IMR-90 (cell line): Measurements from ENCODE around the gene CHRNA5.

Source experiments
- BHLHE40 ChIP-seq: fragments of 150-350 bp; IDR thresholded peaks from 2 replicates; pipeline ENCODE4 v1.6.1; 2016; ENCODE audit warnings: mild to moderate bottlenecking, low read depth, low read length
- CTCF ChIP-seq: conservative IDR thresholded peaks from 2 replicates; pipeline ENCODE4 v1.5.1; 2012; ENCODE audit warnings: mild to moderate bottlenecking, low read depth, low read length, improper control_type of control experiment
- ELK1 ChIP-seq: fragments of 150-350 bp; IDR thresholded peaks from 2 replicates; pipeline ENCODE4 v1.6.1; 2016; ENCODE audit warnings: low read depth, mild to moderate bottlenecking, low read length, moderate library complexity, borderline replicate concordance
- FOS ChIP-seq: fragments of 150-350 bp; IDR thresholded peaks from 2 replicates; pipeline ENCODE4 v1.6.1; 2016; ENCODE audit warnings: low read depth, low read length
- MAFK ChIP-seq: IDR thresholded peaks from 2 replicates; pipeline ENCODE4 v1.6.1; 2012; ENCODE audit warnings: low read depth, low read length, improper control_type of control experiment
- NFE2L2 ChIP-seq: fragments of 150-350 bp; IDR thresholded peaks from 2 replicates; pipeline ENCODE4 v1.6.1; 2016; ENCODE audit warnings: low read depth, mild to moderate bottlenecking, low read length
- POLR2A ChIP-seq: IDR thresholded peaks from 2 replicates; pipeline ENCODE4 v1.6.1; 2012; ENCODE audit warnings: mild to moderate bottlenecking, low read depth, low read length
- RAD21 ChIP-seq: IDR thresholded peaks from 2 replicates; pipeline ENCODE4 v1.6.1; 2012; ENCODE audit warnings: low read length, improper control_type of control experiment
- RFX5 ChIP-seq: IDR thresholded peaks from 2 replicates; pipeline ENCODE4 v1.8.0; 2012; ENCODE audit warnings: low read depth, mild to moderate bottlenecking, low read length, moderate library complexity
- SMC3 ChIP-seq: fragments of 150-350 bp; IDR thresholded peaks from 2 replicates; pipeline ENCODE4 v1.6.1; 2016; ENCODE audit warnings: low read depth, mild to moderate bottlenecking, antibody characterized with exemption, low read length, moderate library complexity
- USF2 ChIP-seq: fragments of 150-350 bp; IDR thresholded peaks from 2 replicates; pipeline ENCODE4 v1.6.1; 2017; ENCODE audit warnings: mild to moderate bottlenecking, antibody characterized with exemption, low read length, low read depth

GRCh38 chr15:78619022-78619950, 54.0 kb downstream of the CHRNA5 start:
- no peak for TF ChIP-seq CTCF
- no peak for TF ChIP-seq ELK1
- no peak for TF ChIP-seq POLR2A
- no peak for TF ChIP-seq BHLHE40
- TF ChIP-seq USF2: no peak
- TF ChIP-seq SMC3: no peak
- TF ChIP-seq RAD21: no peak
- no peak for TF ChIP-seq NFE2L2
- TF ChIP-seq MAFK: no peak
- no peak for TF ChIP-seq RFX5
- no peak for TF ChIP-seq FOS
